Upper lobe of left lung (tissue), 6 donors: ENCODE measurements around the gene EHMT2. TPM values are rescaled to one million over a fixed set of nuclear protein-coding genes. Genes with fewer than 3 reads are reported as not detected.
"Not testable (repeated sequence)": the region's sequence is repeated elsewhere in the genome, so short reads cannot be mapped to it uniquely, and the experiment has no call there.

ENCODE experiments used
- ATAC-seq, 2 donors: fragments of 200-7000 bp; cut with Tn5 transposase; one replicate each; pipeline ENCODE4 v1.9.1; 2022; ENCODE audit warnings: mild to moderate bottlenecking in 2 of 2, moderate library complexity in 2 of 2; ENCODE audit not compliant: low FRiP score in 2 of 2
- DNase-seq, 2 donors: peaks; one replicate each; pipeline ENCODE4 v3.0.0-alpha.2; 2019 to 2020
- H3K27ac ChIP-seq, 4 donors: fragments of 200-600 bp; sonication (generic); one replicate each; pipeline ENCODE4 v1.5.1; 2016 to 2019
- H3K27me3 ChIP-seq, 4 donors: fragments of 200-600 bp; sonication (generic); one replicate each; pipeline ENCODE4 v1.5.1; 2017 to 2019
- H3K36me3 ChIP-seq, 4 donors: fragments of 200-600 bp; sonication (generic); one replicate each; pipeline ENCODE4 v1.5.1; 2016 to 2019
- H3K4me1 ChIP-seq, 4 donors: fragments of 200-600 bp; sonication (generic); one replicate each; pipeline ENCODE4 v1.5.1; 2018 to 2019
- H3K4me3 ChIP-seq, 4 donors: fragments of 200-600 bp; sonication (generic); one replicate each; pipeline ENCODE4 v1.5.1; 2017 to 2019; ENCODE audit warnings: mild to moderate bottlenecking in 2 of 4, moderate library complexity in 1 of 4
- H3K9me3 ChIP-seq, 4 donors: fragments of 200-600 bp; sonication (generic); one replicate each; pipeline ENCODE4 v1.5.1; 2018 to 2019
- EP300 ChIP-seq, 4 donors: sonication (generic); formaldehyde crosslinking; IDR thresholded peaks; one replicate each; pipeline ENCODE4 v1.5.1; 2017; ENCODE audit warnings: antibody characterized with exemption in 4 of 4, control low read depth in 2 of 4
- POLR2A ChIP-seq, 4 donors: fragments of 450-650 bp; IDR thresholded peaks; one replicate each; pipeline ENCODE4 v1.5.1; 2016 to 2017; ENCODE audit warnings: antibody characterized with exemption in 4 of 4, mild to moderate bottlenecking in 2 of 4
- POLR2AphosphoS5 ChIP-seq, 2 donors: sonication (generic); formaldehyde crosslinking; IDR thresholded peaks; one replicate each; pipeline ENCODE4 v1.5.1; 2017; ENCODE audit warnings: antibody characterized with exemption in 2 of 2
- WGBS, 2 donors: methylation state at CpG; one replicate each; pipeline ENCODE4 v1.1.5; 2017 to 2018; 5-methylcytosine and 5-hydroxymethylcytosine counted together
- total RNA-seq, 6 donors: library from RNA; depleted of rRNA in 4 of 6; stranded (reverse); fragments of >200 nt in 4 of 6; gene quantifications; one replicate each; pipeline versions ENCODE4 v1.1.0 to v1.2.1, GENCODE V29; 2016 to 2021
- TF ChIP-seq, protein P1 (sequence below), 6 experiments: fragments of 450-650 bp in 4 of 6; fragments of 200-600 bp in 2 of 6; sonication (generic) in 2 of 6; IDR thresholded peaks; one replicate each; pipeline ENCODE4 v1.5.1; 2016 to 2019; ENCODE audit warnings: antibody characterized with exemption in 6 of 6
- donor health status: DM: no; HTN: no; CAD: no; lungs with moderate emphysema.
- donor health status: DM: no; HTN: yes; CAD: no; lungs with severe emphysema.

EHMT2 gene
- total RNA-seq, 6 donors from 2014 or later: 23.6 to 57.3 (median 41.7) TPM

DNA sequence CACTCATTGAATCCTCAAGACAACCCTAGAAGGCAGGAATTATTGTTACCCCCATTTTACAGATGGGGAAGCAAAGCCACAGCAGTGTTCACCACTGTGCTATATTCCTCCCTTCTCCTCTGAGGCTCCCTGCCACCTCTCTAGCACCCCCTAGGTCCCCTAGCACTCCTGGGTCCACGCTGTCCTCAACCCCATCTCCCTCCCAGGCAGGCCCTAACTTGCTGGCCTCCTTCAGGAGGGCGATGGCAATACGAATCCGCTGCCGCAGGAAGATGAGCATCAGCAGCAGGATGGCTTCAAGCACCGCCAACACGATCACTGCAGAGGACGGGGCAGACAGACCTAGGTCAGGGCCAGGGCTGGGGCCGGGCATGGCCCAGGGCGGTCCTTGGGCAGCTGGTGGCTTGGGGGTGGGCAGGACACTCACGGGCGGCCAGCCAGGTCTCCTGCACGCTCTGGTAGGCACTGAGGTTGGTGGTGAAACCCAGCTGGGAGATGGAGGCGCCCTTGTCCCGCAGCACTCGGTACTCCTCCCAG is 27.0 kb downstream of the EHMT2 start:
- DNase-seq (no peak), ATAC-seq (peak; percentile 9 to 18)
- 78 to 85% methylated on average over 8 to 16 of the region's 16 CpGs for WGBS, 2 donors
- Histone ChIP-seq H3K4me3 (no peak overlapping the region), H3K27ac (no peak overlapping the region), H3K4me1 (no peaks in the 10 kb centered on the region), H3K36me3 (no peaks in the 10 kb centered on the region), H3K9me3 (no peaks in the 10 kb centered on the region), H3K27me3 (no peaks in the 10 kb centered on the region)
- TF ChIP-seq, protein P1, sequence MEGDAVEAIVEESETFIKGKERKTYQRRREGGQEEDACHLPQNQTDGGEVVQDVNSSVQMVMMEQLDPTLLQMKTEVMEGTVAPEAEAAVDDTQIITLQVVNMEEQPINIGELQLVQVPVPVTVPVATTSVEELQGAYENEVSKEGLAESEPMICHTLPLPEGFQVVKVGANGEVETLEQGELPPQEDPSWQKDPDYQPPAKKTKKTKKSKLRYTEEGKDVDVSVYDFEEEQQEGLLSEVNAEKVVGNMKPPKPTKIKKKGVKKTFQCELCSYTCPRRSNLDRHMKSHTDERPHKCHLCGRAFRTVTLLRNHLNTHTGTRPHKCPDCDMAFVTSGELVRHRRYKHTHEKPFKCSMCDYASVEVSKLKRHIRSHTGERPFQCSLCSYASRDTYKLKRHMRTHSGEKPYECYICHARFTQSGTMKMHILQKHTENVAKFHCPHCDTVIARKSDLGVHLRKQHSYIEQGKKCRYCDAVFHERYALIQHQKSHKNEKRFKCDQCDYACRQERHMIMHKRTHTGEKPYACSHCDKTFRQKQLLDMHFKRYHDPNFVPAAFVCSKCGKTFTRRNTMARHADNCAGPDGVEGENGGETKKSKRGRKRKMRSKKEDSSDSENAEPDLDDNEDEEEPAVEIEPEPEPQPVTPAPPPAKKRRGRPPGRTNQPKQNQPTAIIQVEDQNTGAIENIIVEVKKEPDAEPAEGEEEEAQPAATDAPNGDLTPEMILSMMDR (IDR thresholded peaks at IDR 0.05): no peak
- TF ChIP-seq POLR2A (IDR thresholded peaks at IDR 0.05): no peak
- no peak for TF ChIP-seq POLR2AphosphoS5 (IDR thresholded peaks at IDR 0.05)
- TF ChIP-seq EP300 (IDR thresholded peaks at IDR 0.05): no peak

DNA sequence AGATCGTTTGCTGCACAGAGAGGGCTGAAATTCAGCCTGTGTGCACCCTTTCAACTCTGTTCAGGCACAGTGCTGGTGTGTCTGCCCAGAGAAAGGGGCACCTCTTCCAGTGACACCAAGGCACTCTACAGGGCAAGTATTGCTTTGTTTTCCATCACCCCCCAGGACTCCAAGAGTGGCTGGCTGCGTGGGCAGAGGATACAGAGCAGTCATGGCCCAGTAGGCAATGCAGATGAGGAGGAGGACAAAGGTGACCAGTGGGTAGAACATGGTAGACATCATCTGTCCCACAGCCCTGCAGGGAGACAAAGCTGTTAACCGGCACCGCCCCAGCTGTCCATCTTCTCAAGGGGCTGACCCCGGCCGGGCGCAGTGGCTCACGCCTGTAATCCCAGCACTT is 28.2 kb downstream of the EHMT2 start:
- Histone ChIP-seq H3K27ac (no peak overlapping the region), H3K4me3 (no peak overlapping the region), H3K9me3 (no peaks in the 10 kb centered on the region), H3K36me3 (no peaks in the 10 kb centered on the region), H3K4me1 (peaks cover 0 to 6% (median 3%) of the 10 kb centered on the region in 4 donors), H3K27me3 (no peaks in the 10 kb centered on the region)
- WGBS, 2 donors: 77 to 91% methylated on average over 7 to 8 of the region's 8 CpGs
- TF ChIP-seq, protein P1 (IDR thresholded peaks at IDR 0.05): no peak
- TF ChIP-seq EP300 (IDR thresholded peaks at IDR 0.05): no peak
- no peak for TF ChIP-seq POLR2A (IDR thresholded peaks at IDR 0.05)
- no peak for TF ChIP-seq POLR2AphosphoS5 (IDR thresholded peaks at IDR 0.05)
- ATAC-seq: no peak
- DNase-seq: no peak

DNA sequence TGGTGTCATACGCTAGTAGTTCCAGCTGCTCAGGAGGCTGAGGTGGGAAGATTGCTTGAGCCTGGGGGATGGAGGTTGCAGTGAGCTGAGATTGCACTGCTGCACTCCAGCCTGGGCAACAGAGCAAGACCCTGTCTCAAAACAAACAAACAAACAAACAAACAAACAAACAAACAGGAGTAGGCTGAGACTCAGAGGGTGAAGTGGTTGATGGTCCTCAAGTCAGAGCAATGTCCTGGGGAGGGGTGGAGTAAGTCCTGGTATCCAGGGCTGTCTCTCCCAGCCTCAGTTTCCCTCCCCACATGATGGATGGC is 28.9 kb downstream of the EHMT2 start:
- not testable (repeated sequence) for H3K27ac ChIP-seq, ATAC-seq, H3K36me3 ChIP-seq, H3K27me3 ChIP-seq, H3K4me3 ChIP-seq, H3K9me3 ChIP-seq, DNase-seq
- 86 to 100% methylated on average over 1 of the region's 1 CpG for WGBS, 2 donors
- H3K4me1 ChIP-seq: peaks cover 1 to 13% (median 9%) of the 10 kb centered on the region in 4 donors

DNA sequence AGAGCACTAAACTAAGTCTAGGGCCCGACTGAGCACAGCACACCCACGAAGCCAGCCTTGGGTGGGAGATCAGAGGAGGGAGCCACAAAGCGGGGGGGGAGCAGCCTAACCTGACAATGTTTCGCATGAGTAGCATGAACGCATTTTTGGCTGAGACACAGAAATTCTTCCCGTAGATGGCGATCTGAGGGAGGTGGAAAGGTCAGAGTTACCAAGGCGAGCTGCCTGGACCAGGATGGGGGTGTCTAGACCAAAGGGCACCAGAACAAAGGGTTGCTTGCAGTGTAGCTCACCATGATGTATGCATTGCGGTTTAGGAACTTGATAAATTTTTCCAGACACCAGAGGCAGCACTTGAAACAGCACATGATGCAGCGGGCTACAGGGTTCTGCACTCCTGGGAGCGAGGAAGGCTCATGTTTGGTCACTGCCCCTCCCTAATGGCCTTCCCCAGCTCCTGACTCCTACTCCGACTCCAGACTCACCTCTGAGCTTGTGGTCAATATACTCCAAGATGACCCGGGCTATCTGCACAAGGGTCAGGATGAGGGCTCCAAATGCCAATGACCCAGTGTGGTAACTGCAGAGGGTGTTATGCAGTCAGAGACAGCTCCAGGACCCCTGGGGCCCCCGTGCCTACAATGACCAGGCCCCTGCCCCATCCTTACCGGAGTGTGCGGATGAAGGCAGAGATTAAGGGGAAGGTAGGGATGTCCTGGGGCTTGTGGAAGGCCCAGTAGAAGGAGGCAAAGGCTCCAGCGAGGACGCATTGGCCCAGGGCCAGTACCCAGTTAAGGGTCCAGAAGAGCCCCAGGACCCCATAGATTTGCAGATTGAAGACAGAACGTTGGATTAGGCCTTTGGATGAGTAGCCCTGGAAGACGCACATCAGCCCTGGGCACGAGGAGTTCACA is 32.0 kb downstream of the EHMT2 start:
- Histone ChIP-seq H3K4me3 (no peak overlapping the region), H3K36me3 (peaks cover 0 to 7% (median 3%) of the 10 kb centered on the region in 4 donors), H3K9me3 (no peaks in the 10 kb centered on the region), H3K27me3 (no peaks in the 10 kb centered on the region), H3K4me1 (peaks cover 16 to 38% (median 24%) of the 10 kb centered on the region in 4 donors), H3K27ac (no peak overlapping the region)
- ATAC-seq: no peak
- WGBS, 2 donors: 86% methylated on average over 20 to 21 of the region's 21 CpGs
- TF ChIP-seq POLR2A (IDR thresholded peaks at IDR 0.05): no peak
- TF ChIP-seq EP300 (IDR thresholded peaks at IDR 0.05): no peak
- TF ChIP-seq POLR2AphosphoS5 (IDR thresholded peaks at IDR 0.05): no peak
- TF ChIP-seq, protein P1 (IDR thresholded peaks at IDR 0.05): no peak
- no peak for DNase-seq

DNA sequence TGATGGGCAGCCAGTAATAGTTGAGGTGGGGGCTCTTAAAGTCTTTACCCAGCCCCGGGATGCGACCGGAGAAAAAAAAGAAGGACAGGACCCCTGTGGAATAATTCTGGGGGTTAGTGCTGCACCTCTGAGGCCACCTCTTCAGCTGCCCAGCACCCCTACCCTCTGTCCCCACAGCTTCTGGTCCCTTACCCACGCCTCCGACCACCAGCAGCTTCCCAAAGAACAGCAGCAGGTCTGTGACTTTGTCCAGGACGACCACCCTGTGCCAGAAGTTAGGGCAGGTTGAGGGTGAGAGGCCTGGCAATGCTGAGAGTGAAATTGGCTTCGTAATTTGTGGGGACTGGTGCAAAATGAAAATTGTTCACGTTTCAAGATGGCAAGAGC is 32.7 kb downstream of the EHMT2 start:
- no peak for ATAC-seq
- DNase-seq: no peak
- H3K36me3 ChIP-seq: peaks cover 0 to 14% (median 9%) of the 10 kb centered on the region in 4 donors
- no peak overlapping the region for H3K4me3 ChIP-seq
- WGBS, 2 donors: 82 to 90% methylated on average over 8 of the region's 8 CpGs
- no peak for TF ChIP-seq POLR2A (IDR thresholded peaks at IDR 0.05)
- no peak for TF ChIP-seq POLR2AphosphoS5 (IDR thresholded peaks at IDR 0.05)
- TF ChIP-seq, protein P1 (IDR thresholded peaks at IDR 0.05): no peak
- no peak for TF ChIP-seq EP300 (IDR thresholded peaks at IDR 0.05)
- H3K27me3 ChIP-seq: no peaks in the 10 kb centered on the region
- no peaks in the 10 kb centered on the region for H3K9me3 ChIP-seq
- no peak overlapping the region for H3K27ac ChIP-seq
- peaks cover 16 to 38% (median 24%) of the 10 kb centered on the region in 4 donors for H3K4me1 ChIP-seq
